Choroid plexus epithelial cell (primary cell): Measurements from ENCODE around the gene CDHR5.

Source experiments
- DNase-seq: peaks from one replicate; pipeline ENCODE4 v3.0.0-alpha.2; 2010; ENCODE audit warnings: low read depth
- H3K4me3 ChIP-seq: 2 replicates; pipeline ENCODE4 v1.5.1; 2011; ENCODE audit warnings: low read depth, mild to moderate bottlenecking, control low read depth, low read length, moderate library complexity
- TF ChIP-seq, protein P1 (sequence below): conservative IDR thresholded peaks from 2 replicates; pipeline ENCODE4 v1.5.1; 2011; ENCODE audit warnings: low read depth, mild to moderate bottlenecking, control low read depth, inconsistent platforms, low read length, moderate library complexity

The CDHR5 gene

DNA sequence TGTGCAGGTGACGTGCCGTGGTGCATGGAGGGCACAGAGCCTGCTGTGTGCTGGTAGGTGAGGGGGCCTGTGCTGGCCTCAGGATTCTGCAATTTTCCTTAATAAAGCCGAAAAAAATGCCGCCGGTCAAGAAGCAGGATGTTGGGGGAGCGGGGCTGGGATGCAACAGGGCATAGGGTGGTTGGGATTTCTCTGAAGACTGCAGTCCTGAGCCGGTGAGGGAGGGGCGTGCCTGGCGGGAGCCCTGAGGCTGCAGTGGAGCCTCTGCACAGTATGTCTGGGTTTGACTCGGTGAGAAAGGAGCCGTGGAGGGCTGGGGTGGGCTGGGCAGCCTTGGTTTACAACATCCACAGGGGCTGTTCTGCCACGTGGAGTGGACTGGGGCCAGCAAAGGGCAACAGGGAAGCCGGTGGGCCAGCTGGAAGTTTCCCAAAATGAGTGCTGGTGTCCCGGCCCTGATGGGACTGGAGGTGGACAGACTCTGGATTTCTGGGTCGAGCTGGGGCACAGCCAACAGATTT lies 1.3 kb downstream of the CDHR5 start:
- no peak for DNase-seq
- TF ChIP-seq, protein P1, sequence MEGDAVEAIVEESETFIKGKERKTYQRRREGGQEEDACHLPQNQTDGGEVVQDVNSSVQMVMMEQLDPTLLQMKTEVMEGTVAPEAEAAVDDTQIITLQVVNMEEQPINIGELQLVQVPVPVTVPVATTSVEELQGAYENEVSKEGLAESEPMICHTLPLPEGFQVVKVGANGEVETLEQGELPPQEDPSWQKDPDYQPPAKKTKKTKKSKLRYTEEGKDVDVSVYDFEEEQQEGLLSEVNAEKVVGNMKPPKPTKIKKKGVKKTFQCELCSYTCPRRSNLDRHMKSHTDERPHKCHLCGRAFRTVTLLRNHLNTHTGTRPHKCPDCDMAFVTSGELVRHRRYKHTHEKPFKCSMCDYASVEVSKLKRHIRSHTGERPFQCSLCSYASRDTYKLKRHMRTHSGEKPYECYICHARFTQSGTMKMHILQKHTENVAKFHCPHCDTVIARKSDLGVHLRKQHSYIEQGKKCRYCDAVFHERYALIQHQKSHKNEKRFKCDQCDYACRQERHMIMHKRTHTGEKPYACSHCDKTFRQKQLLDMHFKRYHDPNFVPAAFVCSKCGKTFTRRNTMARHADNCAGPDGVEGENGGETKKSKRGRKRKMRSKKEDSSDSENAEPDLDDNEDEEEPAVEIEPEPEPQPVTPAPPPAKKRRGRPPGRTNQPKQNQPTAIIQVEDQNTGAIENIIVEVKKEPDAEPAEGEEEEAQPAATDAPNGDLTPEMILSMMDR: no peak
- no peak overlapping the region for H3K4me3 ChIP-seq

DNA sequence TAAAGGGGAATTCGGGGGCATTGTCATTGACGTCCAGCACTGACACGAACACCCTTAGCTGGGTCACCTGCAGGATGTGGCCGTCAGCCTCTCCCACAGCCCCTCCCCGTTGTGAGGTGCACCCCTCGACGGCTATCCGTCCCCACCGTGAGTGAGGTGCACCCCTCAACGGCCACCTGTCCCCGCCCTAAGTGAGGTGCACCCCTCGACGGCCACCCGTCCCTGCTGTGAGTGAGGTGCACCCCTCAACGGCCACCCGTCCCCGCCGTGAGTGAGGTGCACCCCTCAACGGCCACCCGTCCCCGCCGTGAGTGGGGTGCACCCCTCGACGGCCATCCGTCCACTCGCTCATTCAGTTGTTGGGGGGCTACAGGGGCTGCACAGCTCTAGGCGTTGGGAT lies 2.9 kb downstream of the CDHR5 start:
- no peak for DNase-seq
- TF ChIP-seq, protein P1: no peak
- H3K4me3 ChIP-seq: no peak overlapping the region

DNA sequence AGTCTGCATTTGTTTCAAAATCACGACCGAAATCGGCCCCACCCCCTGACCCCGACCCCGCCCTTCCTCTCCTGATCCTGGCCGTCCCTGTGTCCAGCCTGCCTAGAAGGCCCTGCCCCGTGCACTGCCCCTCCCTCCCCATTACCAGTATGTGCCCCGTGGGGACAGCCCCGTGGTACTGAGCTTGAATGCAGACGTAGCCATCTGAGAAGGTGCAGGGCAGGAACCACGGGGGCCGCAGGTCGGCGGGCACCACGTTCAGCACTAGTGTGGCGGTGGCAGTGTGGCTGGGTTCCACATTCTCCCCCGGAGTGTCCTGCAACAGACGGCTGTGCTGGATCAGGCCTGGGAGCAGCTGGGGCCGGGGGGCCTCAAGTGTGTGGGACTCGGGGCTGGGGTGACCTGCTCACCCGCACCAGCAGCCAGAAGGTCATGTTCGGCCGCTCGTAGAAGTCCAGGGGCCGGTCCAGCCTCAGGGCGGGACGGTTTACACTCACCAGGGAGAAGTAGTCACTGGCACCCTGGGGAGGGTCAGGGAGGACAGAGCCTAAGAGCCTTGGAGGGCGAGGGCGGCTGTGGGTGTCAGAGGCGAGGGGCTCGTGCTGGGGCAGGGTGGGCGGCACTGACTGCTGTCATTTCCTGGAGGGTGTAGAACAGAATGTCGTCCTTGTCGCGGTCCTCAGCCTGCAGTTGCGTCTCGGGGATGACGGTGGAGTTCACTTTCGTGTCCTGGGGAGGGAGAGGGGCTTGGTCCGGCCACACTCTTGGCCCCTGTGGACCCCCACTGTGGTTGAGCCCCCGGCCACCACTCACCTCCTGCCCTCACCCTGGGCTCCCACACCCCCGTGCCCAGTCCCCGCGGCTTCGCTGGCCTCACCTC lies 3.6 kb downstream of the CDHR5 start:
- TF ChIP-seq, protein P1: no peak
- H3K4me3 ChIP-seq: no peak overlapping the region
- DNase-seq: no peak

DNA sequence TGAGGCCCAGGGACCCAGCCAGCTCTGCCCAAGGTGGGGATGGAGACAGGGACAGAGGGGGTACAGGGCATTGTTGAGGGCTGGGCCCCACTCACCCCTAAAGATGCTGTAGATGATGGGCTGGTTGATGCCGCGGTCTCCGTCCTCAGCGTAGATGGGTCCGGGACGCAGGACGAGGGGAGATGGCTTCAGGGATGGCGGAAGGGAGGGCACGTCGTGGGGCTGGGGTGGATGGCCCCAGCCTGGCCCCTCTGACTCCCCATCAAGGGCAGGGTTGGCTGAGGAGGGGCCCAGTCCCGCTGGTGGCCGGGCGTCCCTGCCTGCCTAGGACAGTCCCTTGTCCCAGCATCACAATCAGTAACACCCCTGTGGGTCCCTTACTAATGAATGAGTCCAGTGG lies 4.6 kb downstream of the CDHR5 start:
- TF ChIP-seq, protein P1: no peak
- no peak for DNase-seq
- no peak overlapping the region for H3K4me3 ChIP-seq

DNA sequence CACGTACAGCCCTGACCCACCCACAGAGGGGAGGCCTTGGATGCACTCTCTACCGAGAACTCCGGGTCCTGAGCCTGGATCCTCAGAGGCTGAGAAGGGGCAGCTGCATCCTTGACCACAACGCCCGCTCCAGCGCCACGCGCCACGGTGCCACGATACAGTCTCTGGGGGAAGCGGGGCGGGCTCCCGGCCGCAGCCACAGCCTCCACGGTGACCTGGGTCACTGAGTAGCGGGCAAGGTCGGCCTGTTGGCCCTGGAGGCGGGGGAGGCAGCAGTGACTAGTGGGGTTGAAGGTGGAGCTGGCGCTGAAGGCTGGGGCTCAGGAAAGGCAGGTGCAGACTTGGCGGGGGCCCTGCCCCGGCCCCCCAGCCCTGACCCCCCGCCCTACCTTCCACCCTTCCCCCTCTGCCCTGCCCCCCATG lies 5.1 kb downstream of the CDHR5 start:
- TF ChIP-seq, protein P1: no peak
- H3K4me3 ChIP-seq: no peak overlapping the region
- DNase-seq: no peak

DNA sequence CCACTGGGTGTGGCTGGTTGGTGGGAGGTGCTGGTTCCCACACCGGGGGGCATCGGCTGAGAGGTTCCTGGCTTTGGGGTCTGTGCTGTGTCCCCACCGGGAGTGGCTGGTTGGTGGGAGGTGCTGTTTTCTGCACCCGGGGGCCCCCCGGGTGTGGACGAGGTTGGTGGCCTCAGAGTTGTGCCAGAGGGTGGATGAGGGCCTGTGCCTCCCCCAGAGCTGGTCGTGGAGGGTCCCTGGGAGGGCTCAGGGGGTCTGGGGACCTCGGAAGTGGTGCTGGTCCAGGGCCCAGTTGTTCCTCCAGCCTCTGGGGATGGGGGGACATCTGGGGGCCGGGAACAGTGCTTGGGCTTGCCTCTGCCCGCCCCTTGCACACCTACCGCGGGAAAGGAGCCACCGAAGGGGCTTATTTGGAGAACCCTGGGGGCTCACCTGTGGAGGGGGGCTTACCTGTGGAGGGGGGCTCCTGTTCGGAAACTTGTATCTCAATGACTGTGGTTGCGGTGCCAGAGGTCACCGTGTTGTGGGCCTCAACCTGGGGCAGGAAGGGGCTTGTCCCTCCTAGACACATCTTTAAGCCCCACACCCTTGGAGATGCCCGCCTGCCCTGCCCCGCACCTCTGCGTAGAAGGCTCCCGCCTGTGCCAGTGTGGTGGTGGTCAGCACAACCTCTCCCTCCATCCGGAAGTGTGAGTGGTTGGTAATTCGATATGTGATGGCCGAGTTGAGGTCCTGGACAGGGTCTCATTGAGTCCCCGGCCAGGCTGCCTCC lies 5.7 kb downstream of the CDHR5 start:
- no peak for DNase-seq
- H3K4me3 ChIP-seq: no peak overlapping the region
- TF ChIP-seq, protein P1: no peak
